WTC11 (cell line): Measurements from ENCODE around the gene USP16.
A peak's percentile ranks its signal among the peaks of the same experiment; 100 is the strongest.

ENCODE experiments used
- CTCF ChIP-seq: fragments of 200-600 bp; IDR thresholded peaks from 2 replicates; pipeline ENCODE4 v1.8.0; 2022; ENCODE audit warnings: antibody characterized with exemption
- MAX ChIP-seq: sonication (generic); formaldehyde crosslinking; IDR thresholded peaks from 2 replicates; pipeline ENCODE4 v1.8.0; 2022; ENCODE audit warnings: mild to moderate bottlenecking, missing genetic modification reagents

DNA sequence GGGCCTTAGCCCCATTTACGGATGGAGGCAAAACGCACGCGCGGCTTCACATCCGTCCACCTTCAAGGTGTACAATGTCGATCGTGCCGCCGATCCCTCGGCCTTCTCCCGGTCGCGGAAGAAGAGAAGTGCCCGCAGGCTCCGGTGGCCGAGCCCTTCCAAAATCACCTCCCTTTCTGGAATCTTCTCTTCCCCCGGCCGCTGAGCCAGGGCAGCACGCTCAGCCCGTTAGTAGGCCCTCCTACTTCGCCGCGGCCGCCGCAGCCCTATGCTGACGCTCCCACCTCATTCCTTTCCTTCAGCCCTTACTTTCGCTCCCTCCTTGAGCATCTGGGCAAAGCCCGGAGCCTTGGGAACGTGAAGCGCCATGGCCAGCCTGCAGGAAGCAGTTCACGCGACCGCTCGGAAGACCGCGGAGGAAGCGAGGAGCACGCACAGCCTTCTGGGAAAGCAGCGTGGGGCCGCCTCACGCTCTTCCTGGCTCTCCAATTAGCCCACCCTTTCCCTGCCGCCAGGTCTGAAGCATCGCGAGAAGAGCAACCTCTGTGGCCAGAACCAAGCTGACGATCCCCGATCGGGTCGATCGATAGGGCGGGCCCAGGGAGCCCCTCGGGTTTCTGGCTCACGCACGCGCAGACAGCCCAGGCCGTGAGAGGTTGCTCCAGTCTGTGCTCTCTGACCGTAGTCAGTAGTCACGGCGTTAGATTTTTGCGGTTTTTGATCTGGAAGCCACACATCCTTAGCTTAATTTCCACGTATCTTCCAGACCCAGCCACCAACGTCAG is 48.9 kb downstream of the USP16 start, which contains the start of gene CCT8:
- TF ChIP-seq CTCF (no peak), MAX (peak; percentile 92)
